ENCODE measurements around the gene FILIP1L. TPM values are rescaled to one million over a fixed set of nuclear protein-coding genes. Genes with fewer than 3 reads are reported as not detected.

Gene FILIP1L
- total and polyA plus RNA-seq, 2 of the 13 experiments (the other 11 are each of a cell fraction or from before 2014, with no cell fraction given), result 8.1 to 187 TPM

DNA sequence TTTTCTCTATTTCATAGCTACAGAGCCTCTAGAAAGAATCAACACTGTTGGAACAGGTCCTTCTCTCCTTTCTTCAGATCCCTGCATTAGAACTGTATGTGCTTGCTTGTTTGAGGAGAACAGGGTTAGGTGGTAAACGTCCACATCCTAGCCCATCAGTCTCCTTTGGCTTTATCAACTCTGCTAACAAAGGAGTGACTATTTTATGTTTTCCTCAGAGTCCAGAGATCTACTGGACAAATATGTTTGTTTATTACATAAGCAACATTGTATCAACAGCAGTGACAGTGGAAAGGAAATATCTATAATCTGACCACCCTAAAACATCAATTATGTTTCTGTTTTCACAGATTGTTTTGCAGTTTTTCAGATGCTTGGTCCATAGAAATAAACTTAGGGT, 257.0 kb downstream of the FILIP1L start (continued):
- no peak for TF ChIP-seq PRPF4 (IDR thresholded peaks at IDR 0.05; ENCODE audit: low read depth, low read length, poor library complexity, severe bottlenecking)
- no peak for TF ChIP-seq MAF1 (CRISPR knock-in tag; IDR thresholded peaks at IDR 0.05; ENCODE audit: borderline replicate concordance)
- TF ChIP-seq ZNF331 (CRISPR knock-in tag; IDR thresholded peaks at IDR 0.05), result peak; percentile 35; the same call in 1 of the 2 replicates
- TF ChIP-seq ZC3H4 (CRISPR knock-in tag; IDR thresholded peaks at IDR 0.05; ENCODE audit: borderline replicate concordance), result 0 out of 2 replicates have a peak, but pooled peaks have one; percentile 47
- TF ChIP-seq ZNF609 (CRISPR knock-in tag; IDR thresholded peaks at IDR 0.05; ENCODE audit: borderline replicate concordance), result peak; percentile 37; the same call in 1 of the 2 replicates
- TF ChIP-seq JDP2 (CRISPR knock-in tag; IDR thresholded peaks at IDR 0.05; ENCODE audit: borderline replicate concordance), result no peak
- TF ChIP-seq, protein P1, sequence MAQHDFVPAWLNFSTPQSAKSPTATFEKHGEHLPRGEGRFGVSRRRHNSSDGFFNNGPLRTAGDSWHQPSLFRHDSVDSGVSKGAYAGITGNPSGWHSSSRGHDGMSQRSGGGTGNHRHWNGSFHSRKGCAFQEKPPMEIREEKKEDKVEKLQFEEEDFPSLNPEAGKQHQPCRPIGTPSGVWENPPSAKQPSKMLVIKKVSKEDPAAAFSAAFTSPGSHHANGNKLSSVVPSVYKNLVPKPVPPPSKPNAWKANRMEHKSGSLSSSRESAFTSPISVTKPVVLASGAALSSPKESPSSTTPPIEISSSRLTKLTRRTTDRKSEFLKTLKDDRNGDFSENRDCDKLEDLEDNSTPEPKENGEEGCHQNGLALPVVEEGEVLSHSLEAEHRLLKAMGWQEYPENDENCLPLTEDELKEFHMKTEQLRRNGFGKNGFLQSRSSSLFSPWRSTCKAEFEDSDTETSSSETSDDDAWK (CRISPR knock-in tag; IDR thresholded peaks at IDR 0.05), result no peak
- no peak for TF ChIP-seq SALL2 (CRISPR knock-in tag; IDR thresholded peaks at IDR 0.05)
- no peak for TF ChIP-seq PCBP1 (IDR thresholded peaks at IDR 0.05; ENCODE audit: borderline replicate concordance, low read depth, low read length)
- TF ChIP-seq ZNF362 (CRISPR knock-in tag; IDR thresholded peaks at IDR 0.05; ENCODE audit: borderline replicate concordance), result no peak
- TF ChIP-seq RCOR2 (CRISPR knock-in tag; IDR thresholded peaks at IDR 0.05), result peak; percentile 59
- TF ChIP-seq, protein P2, sequence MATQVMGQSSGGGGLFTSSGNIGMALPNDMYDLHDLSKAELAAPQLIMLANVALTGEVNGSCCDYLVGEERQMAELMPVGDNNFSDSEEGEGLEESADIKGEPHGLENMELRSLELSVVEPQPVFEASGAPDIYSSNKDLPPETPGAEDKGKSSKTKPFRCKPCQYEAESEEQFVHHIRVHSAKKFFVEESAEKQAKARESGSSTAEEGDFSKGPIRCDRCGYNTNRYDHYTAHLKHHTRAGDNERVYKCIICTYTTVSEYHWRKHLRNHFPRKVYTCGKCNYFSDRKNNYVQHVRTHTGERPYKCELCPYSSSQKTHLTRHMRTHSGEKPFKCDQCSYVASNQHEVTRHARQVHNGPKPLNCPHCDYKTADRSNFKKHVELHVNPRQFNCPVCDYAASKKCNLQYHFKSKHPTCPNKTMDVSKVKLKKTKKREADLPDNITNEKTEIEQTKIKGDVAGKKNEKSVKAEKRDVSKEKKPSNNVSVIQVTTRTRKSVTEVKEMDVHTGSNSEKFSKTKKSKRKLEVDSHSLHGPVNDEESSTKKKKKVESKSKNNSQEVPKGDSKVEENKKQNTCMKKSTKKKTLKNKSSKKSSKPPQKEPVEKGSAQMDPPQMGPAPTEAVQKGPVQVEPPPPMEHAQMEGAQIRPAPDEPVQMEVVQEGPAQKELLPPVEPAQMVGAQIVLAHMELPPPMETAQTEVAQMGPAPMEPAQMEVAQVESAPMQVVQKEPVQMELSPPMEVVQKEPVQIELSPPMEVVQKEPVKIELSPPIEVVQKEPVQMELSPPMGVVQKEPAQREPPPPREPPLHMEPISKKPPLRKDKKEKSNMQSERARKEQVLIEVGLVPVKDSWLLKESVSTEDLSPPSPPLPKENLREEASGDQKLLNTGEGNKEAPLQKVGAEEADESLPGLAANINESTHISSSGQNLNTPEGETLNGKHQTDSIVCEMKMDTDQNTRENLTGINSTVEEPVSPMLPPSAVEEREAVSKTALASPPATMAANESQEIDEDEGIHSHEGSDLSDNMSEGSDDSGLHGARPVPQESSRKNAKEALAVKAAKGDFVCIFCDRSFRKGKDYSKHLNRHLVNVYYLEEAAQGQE (IDR thresholded peaks at IDR 0.05; ENCODE audit: borderline replicate concordance in 1 of 2, low read depth in 1 of 2, low read length in 2 of 2), result no peak
- peak; percentile 72; the same call in 1 of the 2 replicates for TF ChIP-seq ZNF264 (CRISPR knock-in tag; IDR thresholded peaks at IDR 0.05)
- no peak for TF ChIP-seq EED (CRISPR knock-in tag; IDR thresholded peaks at IDR 0.05)
- no peak for TF ChIP-seq TCF7L2 (IDR thresholded peaks at IDR 0.05; ENCODE audit: low read depth, low read length)
- TF ChIP-seq, protein P3, sequence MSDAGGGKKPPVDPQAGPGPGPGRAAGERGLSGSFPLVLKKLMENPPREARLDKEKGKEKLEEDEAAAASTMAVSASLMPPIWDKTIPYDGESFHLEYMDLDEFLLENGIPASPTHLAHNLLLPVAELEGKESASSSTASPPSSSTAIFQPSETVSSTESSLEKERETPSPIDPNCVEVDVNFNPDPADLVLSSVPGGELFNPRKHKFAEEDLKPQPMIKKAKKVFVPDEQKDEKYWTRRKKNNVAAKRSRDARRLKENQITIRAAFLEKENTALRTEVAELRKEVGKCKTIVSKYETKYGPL (CRISPR knock-in tag; IDR thresholded peaks at IDR 0.05), result 0 out of 2 replicates have a peak, but pooled peaks have one; percentile 54

Measured in HepG2 (cell line).